Suprapubic skin (tissue), 4 donors: ENCODE measurements around the gene PAH.

Experiments used
- POLR2A ChIP-seq, 2 donors: fragments of 450-650 bp; IDR thresholded peaks; one replicate each; pipeline ENCODE4 v1.6.1; 2017; ENCODE audit warnings: antibody characterized with exemption in 2 of 2, mild to moderate bottlenecking in 2 of 2, moderate library complexity in 2 of 2
- POLR2AphosphoS5 ChIP-seq, 3 donors: sonication (generic); formaldehyde crosslinking; IDR thresholded peaks; one replicate each; pipeline ENCODE4 v1.6.1; 2017; ENCODE audit warnings: antibody characterized with exemption in 3 of 3
- TF ChIP-seq, protein P1 (sequence below), 2 donors: fragments of 200-600 bp in 1 of 2; fragments of 450-650 bp in 1 of 2; sonication (generic) in 1 of 2; IDR thresholded peaks; one replicate each; pipeline ENCODE4 v1.5.1; 2016 to 2019; ENCODE audit warnings: antibody characterized with exemption in 2 of 2, mild to moderate bottlenecking in 1 of 2, moderate library complexity in 1 of 2

DNA sequence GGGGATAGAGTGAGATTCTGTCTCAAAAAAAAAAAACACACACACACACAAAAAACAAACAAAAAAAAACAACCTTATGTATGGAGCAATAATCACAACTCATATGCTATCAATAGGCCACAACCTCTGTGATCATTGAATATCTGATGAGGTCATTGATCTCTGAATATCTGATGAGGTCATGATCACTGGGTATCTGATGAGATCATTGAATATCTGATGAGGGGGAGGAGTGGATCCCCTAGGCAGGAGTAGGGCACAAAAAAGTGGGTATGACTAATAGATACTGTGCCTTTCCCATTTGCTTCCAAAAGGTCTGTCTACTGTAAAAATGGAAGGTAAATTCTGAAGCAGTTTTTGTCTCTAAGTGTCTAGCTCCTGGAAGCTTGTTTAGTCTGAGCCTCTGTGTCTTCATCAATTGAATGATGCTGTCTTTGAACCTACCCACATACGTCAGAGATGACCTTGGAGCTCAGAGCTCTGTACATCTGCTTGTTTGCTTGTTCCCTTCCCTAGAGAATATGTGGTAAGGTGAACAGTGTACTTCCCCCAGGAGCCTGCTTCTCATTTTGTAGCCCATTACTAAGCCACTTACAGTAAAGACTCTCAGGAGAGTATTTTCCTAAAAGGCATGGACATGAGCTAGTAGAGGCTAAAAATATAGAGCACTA, 13.6 kb downstream of the PAH start:
- TF ChIP-seq, protein P1, sequence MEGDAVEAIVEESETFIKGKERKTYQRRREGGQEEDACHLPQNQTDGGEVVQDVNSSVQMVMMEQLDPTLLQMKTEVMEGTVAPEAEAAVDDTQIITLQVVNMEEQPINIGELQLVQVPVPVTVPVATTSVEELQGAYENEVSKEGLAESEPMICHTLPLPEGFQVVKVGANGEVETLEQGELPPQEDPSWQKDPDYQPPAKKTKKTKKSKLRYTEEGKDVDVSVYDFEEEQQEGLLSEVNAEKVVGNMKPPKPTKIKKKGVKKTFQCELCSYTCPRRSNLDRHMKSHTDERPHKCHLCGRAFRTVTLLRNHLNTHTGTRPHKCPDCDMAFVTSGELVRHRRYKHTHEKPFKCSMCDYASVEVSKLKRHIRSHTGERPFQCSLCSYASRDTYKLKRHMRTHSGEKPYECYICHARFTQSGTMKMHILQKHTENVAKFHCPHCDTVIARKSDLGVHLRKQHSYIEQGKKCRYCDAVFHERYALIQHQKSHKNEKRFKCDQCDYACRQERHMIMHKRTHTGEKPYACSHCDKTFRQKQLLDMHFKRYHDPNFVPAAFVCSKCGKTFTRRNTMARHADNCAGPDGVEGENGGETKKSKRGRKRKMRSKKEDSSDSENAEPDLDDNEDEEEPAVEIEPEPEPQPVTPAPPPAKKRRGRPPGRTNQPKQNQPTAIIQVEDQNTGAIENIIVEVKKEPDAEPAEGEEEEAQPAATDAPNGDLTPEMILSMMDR (IDR thresholded peaks at IDR 0.05), result no peak
- TF ChIP-seq POLR2AphosphoS5 (IDR thresholded peaks at IDR 0.05) (no peak), POLR2A (IDR thresholded peaks at IDR 0.05) (no peak)
